GM18951 (cell line): Measurements from ENCODE around the gene NCAM1.

Experiments
- POLR2A ChIP-seq: IDR thresholded peaks from 4 replicates; pipeline ENCODE4 v1.6.1; 2011; ENCODE audit warnings: mild to moderate bottlenecking; ENCODE audit not compliant: insufficient read length, insufficient read depth; ENCODE audit errors: extremely low read depth
- in situ Hi-C: fragments of 300-500 bp; cut with MboI; formaldehyde crosslinking; loops from one replicate; pipeline ENCODE4 v1.12.0; 2022; ENCODE audit warnings: low sequenced_read_pairs, mixed read lengths, inconsistent platforms; ENCODE audit not compliant: unreplicated experiment

NCAM1 gene

DNA sequence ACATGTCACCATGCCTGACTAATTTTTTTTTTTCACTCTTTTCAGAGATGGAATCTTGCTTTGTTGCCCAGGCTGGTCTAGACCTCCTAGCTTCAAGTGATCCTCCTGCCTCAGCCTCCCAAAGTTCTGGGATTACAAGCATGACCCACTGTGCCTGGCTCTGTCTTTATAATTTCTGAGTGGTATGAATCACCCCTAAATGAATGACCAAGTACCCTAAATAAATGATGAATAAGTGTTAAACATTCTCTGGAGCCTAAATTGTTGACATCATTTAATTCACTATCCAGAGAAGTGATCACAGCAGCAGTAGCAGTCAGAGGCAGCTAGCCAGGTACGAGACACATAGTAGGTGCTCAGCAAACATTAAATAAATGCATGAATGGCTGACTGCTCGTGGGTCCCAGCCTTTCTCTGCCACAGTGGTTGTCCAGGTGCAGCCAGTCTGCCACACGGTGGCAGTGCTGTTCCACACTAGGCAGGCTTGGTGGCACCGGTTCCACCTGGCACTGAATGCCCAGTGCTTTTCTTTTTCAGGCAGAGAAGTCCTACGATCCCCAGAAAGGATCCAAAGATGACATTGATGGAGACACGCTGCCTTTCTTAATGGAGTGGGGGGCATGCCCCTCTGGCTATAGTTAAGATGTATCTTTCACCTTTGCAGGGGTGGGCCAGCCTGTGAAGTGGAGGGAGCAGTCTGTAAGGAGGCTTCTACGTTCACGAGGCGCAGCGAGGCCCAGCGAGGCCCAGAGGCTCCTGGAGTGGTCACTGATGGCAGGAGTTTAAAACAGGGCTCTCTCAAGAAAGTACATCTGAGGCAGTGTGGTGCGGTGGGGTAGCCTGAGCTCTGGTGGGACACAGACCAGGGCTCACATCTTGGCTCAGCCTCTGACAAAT is 344.5 kb downstream of the NCAM1 start:
- in situ Hi-C loops = loop anchor here (10.0 to 25.0 kb wide), 2 partner anchors 229 to 432 kb away; no protein-coding TSS in a partner anchor
- no peak for TF ChIP-seq POLR2A

DNA sequence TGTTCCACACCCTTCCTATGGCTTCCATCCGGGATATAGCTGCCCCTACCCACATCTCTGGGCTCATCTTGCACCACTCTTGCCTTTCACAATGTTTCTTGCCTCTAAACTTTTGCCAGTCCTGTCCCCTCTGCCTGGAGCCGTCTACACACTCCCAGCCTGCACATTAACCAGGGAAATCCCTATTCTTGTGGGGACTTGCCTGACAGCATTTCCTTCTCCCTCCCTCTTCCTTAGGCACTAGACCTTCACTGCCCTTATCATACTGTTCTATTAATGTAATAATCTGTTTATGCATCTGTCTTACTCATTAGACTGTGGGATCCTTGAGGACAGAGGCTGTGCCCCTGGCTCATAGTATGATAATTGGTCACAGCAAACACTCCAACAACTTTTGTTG is 347.4 kb downstream of the NCAM1 start:
- TF ChIP-seq POLR2A = no peak
- in situ Hi-C loops = loop anchor here (10.0 to 25.0 kb wide), 2 partner anchors 226 to 429 kb away; no protein-coding TSS in a partner anchor

DNA sequence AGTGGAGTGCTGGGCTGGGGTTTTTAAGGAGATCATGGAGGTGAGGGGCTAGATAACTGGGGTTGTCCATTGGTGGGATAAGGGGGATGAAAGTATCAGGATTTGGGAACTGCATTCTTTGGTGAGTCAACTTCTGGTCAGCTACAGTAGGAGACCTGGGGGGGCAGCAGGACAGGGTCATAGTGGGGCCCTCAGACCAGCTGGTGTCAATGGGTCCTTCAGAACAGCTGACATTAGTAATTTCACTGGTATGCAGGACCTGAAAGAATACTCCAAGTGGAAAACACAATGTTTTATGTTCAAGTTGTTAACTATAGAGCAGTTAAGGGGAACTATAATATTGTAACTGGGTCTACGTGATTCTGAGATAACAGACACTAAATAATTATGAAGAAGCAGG is 350.3 kb downstream of the NCAM1 start:
- in situ Hi-C loops = loop anchor here (25.0 kb wide), 1 partner anchor 426 kb away; no protein-coding TSS in a partner anchor

DNA sequence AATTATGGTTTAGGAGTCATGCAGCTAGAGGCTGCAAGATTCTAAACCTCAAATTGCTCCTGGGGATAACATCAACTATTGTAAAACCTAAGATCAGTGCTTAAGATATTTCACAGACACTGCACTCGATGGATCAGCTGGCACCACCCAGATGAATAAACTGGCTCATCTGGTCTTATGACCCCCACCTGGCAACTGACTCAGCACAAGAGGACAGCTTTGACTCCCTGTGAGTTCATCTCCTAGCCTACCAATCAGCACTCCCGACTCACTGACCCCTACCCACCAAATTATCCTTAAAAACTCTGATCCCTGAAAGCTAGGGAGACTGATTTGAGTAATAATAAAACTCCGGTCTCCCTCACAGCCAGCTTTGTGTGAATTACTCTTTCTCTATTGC is 352.4 kb downstream of the NCAM1 start:
- no peak for TF ChIP-seq POLR2A
- in situ Hi-C loops = loop anchor here (25.0 kb wide), 1 partner anchor 424 kb away; no protein-coding TSS in a partner anchor

More for the DNA sequence above, 350.3 kb downstream of the NCAM1 start:
- TF ChIP-seq POLR2A = no peak

DNA sequence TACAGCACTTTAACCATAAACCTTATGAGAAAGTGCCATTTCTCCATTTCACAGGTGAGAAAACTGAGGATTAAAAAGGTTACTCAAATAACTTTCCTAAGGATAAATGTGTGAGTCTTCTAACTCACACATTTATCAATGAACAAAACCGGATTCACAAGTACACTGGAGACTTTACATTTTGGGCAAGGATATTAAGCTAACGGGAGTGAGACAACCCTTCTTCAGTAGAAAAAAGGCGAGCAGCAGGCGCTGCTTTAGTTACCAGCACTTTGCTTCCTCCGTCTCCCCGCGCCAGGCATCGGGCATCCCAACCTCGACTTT is 352.8 kb downstream of the NCAM1 start:
- no peak for TF ChIP-seq POLR2A
- in situ Hi-C loops = loop anchor here (25.0 kb wide), 1 partner anchor 423 kb away; no protein-coding TSS in a partner anchor

DNA sequence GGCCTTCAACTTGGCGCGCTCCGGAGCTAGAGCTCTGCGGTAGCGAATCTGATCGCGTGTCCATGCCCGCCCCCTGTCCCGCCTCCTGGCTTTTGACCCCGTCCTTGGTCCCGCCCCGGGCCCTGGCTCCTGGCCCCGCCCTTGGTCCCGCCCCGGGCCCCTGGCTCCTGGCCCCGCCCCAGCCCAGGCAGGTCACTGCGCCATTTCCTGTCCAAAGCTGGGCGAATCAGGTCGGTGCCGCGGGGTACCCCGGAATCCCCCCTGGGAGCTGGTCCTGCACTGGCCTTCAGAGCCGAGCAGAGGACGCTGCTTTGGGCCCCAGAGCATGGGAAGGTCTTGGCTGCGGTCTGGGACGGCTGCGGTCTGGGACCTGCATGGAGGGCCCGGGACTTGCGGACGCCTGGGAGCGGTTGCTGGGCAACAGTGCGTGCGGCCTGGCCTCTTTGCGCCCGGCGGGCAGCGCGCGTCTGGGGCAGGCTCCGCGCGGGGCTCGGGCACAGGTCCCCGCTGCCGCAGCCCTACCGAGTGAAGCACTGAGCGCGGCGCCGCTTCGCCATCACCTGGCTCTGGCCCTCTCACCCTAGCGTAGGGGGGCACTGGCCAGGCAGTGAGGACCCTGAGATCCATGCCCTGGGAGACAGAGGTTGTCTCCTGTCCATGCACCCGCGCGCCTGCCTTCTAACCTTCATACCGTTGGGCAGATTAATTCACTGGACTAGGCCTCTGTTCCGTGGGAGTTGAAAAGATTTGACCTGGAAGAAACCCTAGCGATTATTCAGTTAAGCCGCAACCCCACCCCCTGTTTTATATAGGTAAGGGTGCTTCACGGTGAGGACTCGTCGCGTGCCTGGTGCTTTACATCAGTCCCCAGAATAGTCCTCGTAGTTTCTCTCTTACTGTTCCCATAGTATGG is 353.4 kb downstream of the NCAM1 start, which contains the start of gene TTC12:
Gene TTC12 (plus strand): TSS at position 195 of the 913 bp plus-strand sequence. CDS start 1,675 bp downstream, outside the sequence.
- in situ Hi-C loops = loop anchor here (25.0 kb wide), 1 partner anchor 423 kb away; no protein-coding TSS in a partner anchor
- TF ChIP-seq POLR2A = peak; percentile 78

DNA sequence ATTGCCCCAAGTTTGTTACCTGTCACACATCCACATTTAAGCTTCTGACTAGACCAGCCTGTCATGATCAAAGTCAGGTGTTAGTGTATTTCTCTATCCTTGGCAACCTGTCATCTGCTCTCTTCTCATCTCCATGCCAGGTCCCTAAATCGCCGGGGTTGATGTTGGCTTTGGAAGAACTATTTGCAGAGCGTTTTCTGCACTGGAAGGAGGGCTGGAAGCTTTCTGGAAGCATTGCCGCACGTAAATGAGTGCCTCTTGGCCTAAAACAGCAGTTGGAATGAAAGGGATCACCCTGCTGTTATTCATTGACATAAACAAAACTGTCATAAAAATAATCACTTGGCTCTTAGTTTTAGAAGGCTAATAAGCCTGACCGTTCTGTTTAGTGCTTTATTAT is 354.6 kb downstream of the NCAM1 start:
- in situ Hi-C loops = loop anchor here (25.0 kb wide), 1 partner anchor 421 kb away; no protein-coding TSS in a partner anchor
- TF ChIP-seq POLR2A = no peak

DNA sequence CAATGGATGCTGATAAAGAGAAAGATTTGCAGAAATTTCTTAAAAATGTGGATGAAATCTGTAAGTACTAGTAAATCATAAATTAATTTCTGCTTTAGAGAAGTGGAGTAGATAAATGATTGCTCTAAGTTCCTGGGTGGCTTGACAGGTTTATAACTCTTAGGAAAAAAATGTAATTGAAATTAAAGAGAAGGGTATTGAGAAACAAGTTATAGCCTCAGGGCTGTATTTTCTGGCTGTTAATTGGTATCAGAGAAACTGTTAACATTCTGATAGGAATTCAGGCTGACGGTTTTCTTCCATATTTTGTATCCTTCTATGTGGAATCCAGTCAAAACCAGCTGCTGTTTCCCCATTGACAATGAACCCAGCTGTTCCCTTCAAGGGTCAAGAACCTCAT is 355.0 kb downstream of the NCAM1 start:
- in situ Hi-C loops = loop anchor here (25.0 kb wide), 1 partner anchor 421 kb away; no protein-coding TSS in a partner anchor
- no peak for TF ChIP-seq POLR2A

DNA sequence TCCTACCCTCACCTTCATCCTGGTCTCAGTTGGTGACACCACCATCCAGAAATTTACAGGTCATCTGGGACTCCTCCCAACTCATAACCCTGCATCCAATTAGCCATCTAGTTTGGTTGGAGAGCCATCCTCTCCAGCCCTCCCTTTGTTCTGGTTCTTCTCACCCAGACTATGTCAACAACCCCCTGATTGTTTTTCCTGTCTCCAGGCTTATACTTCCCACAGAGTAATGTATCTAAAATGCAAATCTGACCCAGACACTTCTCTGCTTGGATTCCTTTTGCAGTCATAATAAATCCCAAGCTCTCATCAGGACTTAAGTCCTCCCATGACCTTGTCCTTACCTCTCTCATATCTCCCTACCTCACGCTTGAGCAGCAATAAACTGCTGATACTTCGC is 356.1 kb downstream of the NCAM1 start:
- in situ Hi-C loops = loop anchor here (25.0 kb wide), 1 partner anchor 420 kb away; no protein-coding TSS in a partner anchor
- TF ChIP-seq POLR2A = no peak

DNA sequence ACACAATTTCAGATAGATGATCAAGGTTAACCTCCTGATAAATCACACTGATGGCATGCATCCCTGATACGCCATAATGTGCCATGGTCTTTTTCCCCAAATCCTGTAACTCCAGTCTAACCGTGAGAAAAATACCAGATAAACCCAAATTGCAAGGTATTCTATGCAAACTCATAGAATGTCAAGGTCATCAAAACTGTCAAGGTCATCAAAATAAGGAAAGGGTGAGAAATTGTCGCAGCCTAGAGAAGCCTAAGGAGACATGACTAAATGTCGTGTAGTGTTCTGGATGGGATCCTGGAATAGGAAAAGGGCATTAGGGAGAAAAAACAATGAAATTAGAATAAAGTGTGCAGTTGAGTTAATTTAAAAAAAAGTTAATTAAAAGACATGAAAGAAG is 357.9 kb downstream of the NCAM1 start:
- TF ChIP-seq POLR2A = no peak
- in situ Hi-C loops = loop anchor here (25.0 kb wide), 1 partner anchor 418 kb away; no protein-coding TSS in a partner anchor

DNA sequence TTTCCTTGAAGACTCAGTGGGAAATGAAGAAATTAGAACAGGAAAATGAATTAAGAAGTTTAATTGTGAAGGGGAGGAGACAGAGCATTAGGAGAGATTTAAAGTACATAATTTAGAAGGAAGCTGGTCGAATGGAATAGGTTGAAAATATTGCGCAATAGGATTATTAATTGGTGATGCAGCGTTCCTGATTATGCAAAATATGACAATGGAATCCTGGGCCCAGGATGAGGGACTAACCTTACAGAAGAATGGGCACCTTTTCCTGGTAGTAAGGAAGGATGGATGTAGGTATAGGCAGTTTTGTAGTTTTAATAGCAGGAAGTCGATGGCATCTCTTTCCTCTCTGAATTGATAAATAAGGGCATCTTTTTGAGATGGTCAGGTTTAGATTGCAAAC is 360.9 kb downstream of the NCAM1 start:
- in situ Hi-C loops = loop anchor here (25.0 kb wide), 1 partner anchor 415 kb away; no protein-coding TSS in a partner anchor
- TF ChIP-seq POLR2A = no peak

DNA sequence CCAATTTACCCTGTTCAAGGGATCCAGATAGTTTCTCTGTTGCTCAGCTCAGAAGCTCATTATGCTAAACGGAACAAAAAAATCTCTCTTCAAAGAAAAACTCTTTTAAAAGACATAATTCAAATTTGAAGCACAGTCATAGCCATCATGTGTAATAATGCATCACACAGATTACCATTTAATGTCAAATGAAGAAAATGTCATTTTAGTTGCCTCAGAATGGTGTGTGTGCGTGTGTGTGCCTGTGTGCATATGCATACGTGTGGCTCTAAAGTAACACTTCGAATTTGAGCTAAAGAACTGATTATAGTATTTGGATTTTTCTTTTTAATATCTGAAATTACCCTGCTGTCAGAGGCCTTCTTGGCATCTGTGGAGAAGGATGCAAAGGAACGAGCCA is 363.0 kb downstream of the NCAM1 start:
- no peak for TF ChIP-seq POLR2A
- in situ Hi-C loops = loop anchor here (25.0 kb wide), 1 partner anchor 413 kb away; no protein-coding TSS in a partner anchor
